Prostate gland (tissue), 2 donors: Measurements from ENCODE around the gene MYCBPAP. TPM values are rescaled to one million over a fixed set of nuclear protein-coding genes. Genes with fewer than 3 reads are reported as not detected.

Experiments
- DNase-seq: peaks from one replicate; pipeline ENCODE4 v3.0.0-alpha.2; 2019; ENCODE audit warnings: low spot score
- H3K27ac ChIP-seq, 2 donors: fragments of 200-600 bp; sonication (generic); 2 replicates each; pipeline ENCODE4 v1.5.1; 2017 to 2019
- H3K27me3 ChIP-seq: fragments of 200-600 bp; sonication (generic); replicated peaks from 2 replicates; pipeline ENCODE4 v1.5.1; 2019; ENCODE audit not compliant: insufficient read depth
- H3K36me3 ChIP-seq, 2 donors: fragments of 200-600 bp; sonication (generic); 1 replicate in 1 of 2; 2 replicates in 1 of 2; pipeline versions ENCODE4 v1.5.1 to v1.8.1; 2017 to 2019
- H3K4me1 ChIP-seq: fragments of 200-600 bp; sonication (generic); replicated peaks from 2 replicates; pipeline ENCODE4 v1.5.1; 2019
- H3K4me3 ChIP-seq, 2 donors: fragments of 200-600 bp; sonication (generic); 2 replicates each; pipeline ENCODE4 v1.5.1; 2017 to 2019
- H3K9me3 ChIP-seq: fragments of 200-600 bp; sonication (generic); 2 replicates; pipeline ENCODE4 v1.5.1; 2017
- CTCF ChIP-seq, 4 experiments: fragments of 200-600 bp in 2 of 4; fragments of 450-650 bp in 2 of 4; sonication (generic) in 2 of 4; IDR thresholded peaks; 1 replicate in 3 of 4; 2 replicates in 1 of 4; pipeline ENCODE4 v1.5.1; 2016 to 2019; ENCODE audit warnings: antibody characterized with exemption in 4 of 4, mild to moderate bottlenecking in 2 of 4, moderate library complexity in 2 of 4
- POLR2A ChIP-seq: fragments of 450-650 bp; IDR thresholded peaks from one replicate; pipeline ENCODE4 v1.6.1; 2016; ENCODE audit warnings: antibody characterized with exemption, mild to moderate bottlenecking
- POLR2AphosphoS5 ChIP-seq: sonication (generic); formaldehyde crosslinking; IDR thresholded peaks from one replicate; pipeline ENCODE4 v1.6.1; 2017; ENCODE audit warnings: antibody characterized with exemption
- WGBS: methylation state at CpG from one replicate; pipeline ENCODE4 v1.1.5; 2018; 5-methylcytosine and 5-hydroxymethylcytosine counted together
- intact Hi-C: fragments of 100-400 bp; cut with DNase I; formaldehyde crosslinking; loops from one replicate; pipeline ENCODE4 v1.14.2; 2022
- total RNA-seq, 2 donors: library from RNA; depleted of rRNA; stranded (reverse); fragments of >200 nt; gene quantifications; one replicate each; pipeline ENCODE4 v1.1.0, GENCODE V29; 2016

Gene MYCBPAP
- total RNA-seq, 2 donors from 2014 or later = 0.14 to 12.6 TPM

GRCh38 chr17:50468304-50469207, 39.7 kb upstream of the MYCBPAP start, which contains the start of gene CHAD:
Gene CHAD, minus strand, starts transcription at chr17:50468880. Its CDS starts 67 bp downstream, at chr17:50468813.
- peak within 1 kb of the TSS in 1 of 2 donors; percentile 39 for H3K27ac ChIP-seq
- whole genome bisulfite sequencing = 40% methylated on average over 44 of the region's 71 CpGs

GRCh38 chr17:50469208-50469605, 39.0 kb upstream of the MYCBPAP start:
- peak overlapping the region in 1 of 2 donors; percentile 39 for H3K27ac ChIP-seq
- intact Hi-C loops = no loop called here

More at GRCh38 chr17:50468304-50469207, 39.7 kb upstream of the MYCBPAP start, which contains the start of gene CHAD:
- DNase-seq = no peak
- Histone ChIP-seq H3K36me3 (no peaks in the 10 kb centered on the region), H3K4me1 (peaks cover 10% of the 10 kb centered on the region), H3K9me3 (no peaks in the 10 kb centered on the region), H3K27me3 (no peaks in the 10 kb centered on the region), H3K4me3 (peak within 1 kb of the TSS; percentile 16 to 27)
- intact Hi-C loops = no loop called here
- TF ChIP-seq POLR2AphosphoS5 = no peak
- TF ChIP-seq CTCF (IDR thresholded peaks at IDR 0.05) = no peak
- TF ChIP-seq POLR2A = no peak

GRCh38 chr17:50469671-50470305, 38.5 kb upstream of the MYCBPAP start:
- TF ChIP-seq POLR2AphosphoS5 (no peak), CTCF (IDR thresholded peaks at IDR 0.05) (no peak), POLR2A (no peak)
- Histone ChIP-seq H3K27ac (peak overlapping the region in 1 of 2 donors; percentile 39), H3K4me3 (no peak overlapping the region), H3K9me3 (no peaks in the 10 kb centered on the region), H3K36me3 (no peaks in the 10 kb centered on the region), H3K27me3 (no peaks in the 10 kb centered on the region), H3K4me1 (peaks cover 10% of the 10 kb centered on the region)
- DNase-seq = no peak
- intact Hi-C loops = no loop called here
- WGBS = 52% methylated on average over 12 of the region's 19 CpGs

More at GRCh38 chr17:50469208-50469605, 39.0 kb upstream of the MYCBPAP start:
- TF ChIP-seq POLR2A (no peak), CTCF (IDR thresholded peaks at IDR 0.05) (no peak), POLR2AphosphoS5 (no peak)
- Histone ChIP-seq H3K27me3 (no peaks in the 10 kb centered on the region), H3K9me3 (no peaks in the 10 kb centered on the region), H3K36me3 (no peaks in the 10 kb centered on the region), H3K4me3 (peak overlapping the region; percentile 16 to 27), H3K4me1 (peaks cover 10% of the 10 kb centered on the region)
- WGBS = 4% methylated on average over 37 of the region's 37 CpGs
- DNase-seq = no peak

- WGBS = 41% methylated on average over 6 of the region's 6 CpGs
- Histone ChIP-seq H3K4me3 (no peak overlapping the region), H3K9me3 (no peaks in the 10 kb centered on the region), H3K27ac (peak overlapping the region; percentile 37 to 49), H3K36me3 (no peaks in the 10 kb centered on the region), H3K4me1 (peaks cover 10% of the 10 kb centered on the region), H3K27me3 (no peaks in the 10 kb centered on the region)
- TF ChIP-seq CTCF (IDR thresholded peaks at IDR 0.05) (no peak), POLR2AphosphoS5 (peak; percentile 66), POLR2A (peak; percentile 33)
- intact Hi-C loops = no loop called here
- peak; percentile 78 for DNase-seq
Measured at GRCh38 chr17:50470426-50470825, 37.8 kb upstream of the MYCBPAP start.
